Mucosa of gallbladder (tissue), 1 donor: Measurements from ENCODE around the gene AIMP2. TPM values are rescaled to one million over a fixed set of nuclear protein-coding genes. Genes with fewer than 3 reads are reported as not detected.
"Not testable (repeated sequence)": the region's sequence is repeated elsewhere in the genome, so short reads cannot be mapped to it uniquely, and the experiment has no call there.

Experiments used
- DNase-seq: peaks from one replicate; pipeline ENCODE4 v3.0.0-alpha.2; 2020; ENCODE audit warnings: low spot score
- total RNA-seq: library from RNA; stranded (reverse); gene quantifications from one replicate; pipeline ENCODE4 v1.2.1, GENCODE V29; 2021
- donor health status: DM: no; HTN: no; CAD: no.

The AIMP2 gene
- total RNA-seq, 1 donor from 2014 or later = 20.0 TPM

- peak; percentile 44 for DNase-seq
These were observed 17.1 kb downstream of the AIMP2 start for GRCh38 chr7:6026011-6026819.

GRCh38 chr7:6026820-6027311 is 17.8 kb downstream of the AIMP2 start:
- no peak for DNase-seq

GRCh38 chr7:6027806-6028365 is 18.8 kb downstream of the AIMP2 start:
- DNase-seq = no peak

- no peak for DNase-seq
These were observed 19.5 kb downstream of the AIMP2 start for GRCh38 chr7:6028563-6028962.

GRCh38 chr7:6030988-6031387 is 21.9 kb downstream of the AIMP2 start, which contains the start of gene ANKRD61:
ANKRD61 (plus strand) TSS chr7:6031376; CDS start chr7:6031376, 0 bp downstream.
- no peak for DNase-seq

GRCh38 chr7:6031567-6031966 is 22.5 kb downstream of the AIMP2 start:
- DNase-seq = no peak

GRCh38 chr7:6032167-6032566 is 23.1 kb downstream of the AIMP2 start:
- DNase-seq = no peak

- DNase-seq = no peak
These were observed 23.6 kb downstream of the AIMP2 start for GRCh38 chr7:6032641-6033040.

- DNase-seq = no peak
These were observed 26.1 kb downstream of the AIMP2 start for GRCh38 chr7:6035165-6035564.

GRCh38 chr7:6035686-6036085 is 26.6 kb downstream of the AIMP2 start:
- no peak for DNase-seq

GRCh38 chr7:6049780-6050179 is 40.7 kb downstream of the AIMP2 start:
- no peak for DNase-seq

- not testable (repeated sequence) for DNase-seq
These were observed 42.1 kb downstream of the AIMP2 start for GRCh38 chr7:6051185-6051584.

- no peak for DNase-seq
These were observed 47.5 kb downstream of the AIMP2 start for GRCh38 chr7:6056616-6057015.

- DNase-seq = no peak
These were observed 48.5 kb downstream of the AIMP2 start for GRCh38 chr7:6057316-6058129.

- DNase-seq = not testable (repeated sequence)
These were observed 50.9 kb downstream of the AIMP2 start for GRCh38 chr7:6059941-6060340.

- DNase-seq = no peak
These were observed 62.3 kb downstream of the AIMP2 start for GRCh38 chr7:6071406-6071805.

Other genes with a start within 250 kb of the AIMP2 start
- 31.8 TPM for gene RNF216, start 227.6 kb upstream of the AIMP2 start, total RNA-seq
- gene OCM, start 128.5 kb upstream of the AIMP2 start, total RNA-seq = not detected
- 48.6 TPM for gene CCZ1, start 110.5 kb upstream of the AIMP2 start, total RNA-seq
- 0.92 TPM for gene RSPH10B, start 38.6 kb upstream of the AIMP2 start, total RNA-seq
- gene PMS2, start 223 bp upstream of the AIMP2 start, total RNA-seq = 10.5 TPM
- not detected for gene ANKRD61, start 22.1 kb downstream of the AIMP2 start, total RNA-seq
- gene EIF2AK1, start 49.9 kb downstream of the AIMP2 start, total RNA-seq = 86.3 TPM
- gene USP42, start 95.7 kb downstream of the AIMP2 start, total RNA-seq = 10.0 TPM